ENCODE measurements around the gene IGF1. TPM values are rescaled to one million over a fixed set of nuclear protein-coding genes. Genes with fewer than 3 reads are reported as not detected.
A peak's percentile ranks its signal among the peaks of the same experiment; 100 is the strongest.

Gene IGF1
- total and polyA plus RNA-seq, 3 donors from 2014 or later = 16.2 to 50.9 (median 16.9) TPM

DNA sequence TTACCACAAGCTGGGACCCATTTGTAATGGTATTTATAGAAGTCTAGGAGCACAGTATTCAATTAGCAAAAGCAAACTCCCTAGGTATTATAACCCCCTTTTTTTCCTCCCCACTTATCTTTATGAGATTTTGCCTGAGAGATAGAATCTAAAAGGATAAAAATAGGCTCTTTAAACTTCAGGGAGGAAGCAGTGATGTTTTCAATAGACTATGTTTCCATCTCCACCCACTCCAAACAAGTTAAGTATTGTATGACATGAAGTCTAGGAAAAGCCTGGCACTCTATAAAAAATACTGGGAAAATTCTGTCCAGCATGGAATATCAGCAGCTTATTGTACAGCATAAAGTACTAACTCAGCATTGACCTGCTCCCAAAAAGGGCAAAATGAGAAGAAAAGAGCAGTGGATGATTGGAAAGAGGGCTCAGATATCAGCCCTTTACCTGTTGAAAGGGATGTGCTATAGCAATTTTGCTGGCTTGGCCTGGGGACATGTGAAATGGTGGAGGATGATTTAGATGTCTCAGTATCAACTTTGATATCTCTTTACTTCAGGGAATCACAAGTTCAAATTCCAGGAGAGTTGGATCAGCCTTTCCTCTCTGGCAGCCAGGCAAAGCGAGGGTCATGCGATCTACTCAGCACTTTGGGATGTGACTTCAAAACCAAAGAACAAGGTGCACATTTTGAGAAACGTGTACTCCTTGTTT lies 72.4 kb downstream of the IGF1 start:
- H3K27ac ChIP-seq = no peak overlapping the region
- H3K4me1 ChIP-seq = no peaks in the 10 kb centered on the region
- intact Hi-C loops (cut with DNase I; ENCODE audit: low total_unique reads) = no loop called here
- WGBS, 2 donors = 68 to 80% methylated on average over 3 of the region's 3 CpGs
- no peaks in the 10 kb centered on the region for H3K27me3 ChIP-seq
- no peak for DNase-seq
- no peak overlapping the region for H3K4me3 ChIP-seq
- H3K9me3 ChIP-seq = no peaks in the 10 kb centered on the region
- TF ChIP-seq CTCF (IDR thresholded peaks at IDR 0.05) (no peak), POLR2A (IDR thresholded peaks at IDR 0.05) (no peak)
- H3K36me3 ChIP-seq (ENCODE audit: low read depth, missing control alignments) = no peaks in the 10 kb centered on the region

- WGBS, 2 donors = 51 to 55% methylated on average over 7 of the region's 7 CpGs
- no peak overlapping the region for H3K4me3 ChIP-seq
- no peak overlapping the region for H3K27ac ChIP-seq
- no peaks in the 10 kb centered on the region for H3K4me1 ChIP-seq
- intact Hi-C loops (cut with DNase I; ENCODE audit: low total_unique reads) = no loop called here
- peak; percentile 63 for DNase-seq
- no peaks in the 10 kb centered on the region for H3K36me3 ChIP-seq (ENCODE audit: low read depth, missing control alignments)
- H3K27me3 ChIP-seq = no peaks in the 10 kb centered on the region
- TF ChIP-seq POLR2A (IDR thresholded peaks at IDR 0.05) (no peak), CTCF (IDR thresholded peaks at IDR 0.05) (no peak)
- no peaks in the 10 kb centered on the region for H3K9me3 ChIP-seq
Measured at GRCh38 chr12:102406033-102406584, 74.3 kb downstream of the IGF1 start.

GRCh38 chr12:102401087-102401486 lies 79.3 kb downstream of the IGF1 start:
- WGBS, 2 donors = 92 to 95% methylated on average over 2 of the region's 2 CpGs
- Histone ChIP-seq H3K27ac (no peak overlapping the region), H3K9me3 (no peaks in the 10 kb centered on the region), H3K27me3 (no peaks in the 10 kb centered on the region), H3K36me3 (ENCODE audit: low read depth, missing control alignments) (no peaks in the 10 kb centered on the region), H3K4me1 (no peaks in the 10 kb centered on the region), H3K4me3 (no peak overlapping the region)
- intact Hi-C loops (cut with DNase I; ENCODE audit: low total_unique reads) = no loop called here
- no peak for DNase-seq
- TF ChIP-seq CTCF (IDR thresholded peaks at IDR 0.05) (no peak), POLR2A (IDR thresholded peaks at IDR 0.05) (no peak)

GRCh38 chr12:102399653-102400052 lies 80.7 kb downstream of the IGF1 start:
- intact Hi-C loops (cut with DNase I; ENCODE audit: low total_unique reads) = no loop called here
- Histone ChIP-seq H3K4me3 (no peak overlapping the region), H3K36me3 (ENCODE audit: low read depth, missing control alignments) (no peaks in the 10 kb centered on the region), H3K9me3 (no peaks in the 10 kb centered on the region), H3K27ac (no peak overlapping the region), H3K4me1 (no peaks in the 10 kb centered on the region), H3K27me3 (no peaks in the 10 kb centered on the region)
- TF ChIP-seq CTCF (IDR thresholded peaks at IDR 0.05) (no peak), POLR2A (IDR thresholded peaks at IDR 0.05) (no peak)
- no peak for DNase-seq
- 38 to 90% methylated on average over 1 of the region's 1 CpG for WGBS, 2 donors

- H3K36me3 ChIP-seq (ENCODE audit: low read depth, missing control alignments) = no peaks in the 10 kb centered on the region
- no peaks in the 10 kb centered on the region for H3K27me3 ChIP-seq
- WGBS, 2 donors = 92 to 95% methylated on average over 2 of the region's 2 CpGs
- no peak overlapping the region for H3K4me3 ChIP-seq
- no peak for TF ChIP-seq POLR2A (IDR thresholded peaks at IDR 0.05)
- TF ChIP-seq CTCF (IDR thresholded peaks at IDR 0.05) = no peak
- no peak overlapping the region for H3K27ac ChIP-seq
- H3K4me1 ChIP-seq = no peaks in the 10 kb centered on the region
- H3K9me3 ChIP-seq = no peaks in the 10 kb centered on the region
- intact Hi-C loops (cut with DNase I; ENCODE audit: low total_unique reads) = no loop called here
- DNase-seq = no peak
Measured at GRCh38 chr12:102396276-102396675, 84.1 kb downstream of the IGF1 start.

Measured in testis (tissue), 3 donors.